ENCODE measurements around the gene COL2A1. TPM values are rescaled to one million over a fixed set of nuclear protein-coding genes. Genes with fewer than 3 reads are reported as not detected.

COL2A1 gene
- total RNA-seq, 4 donors from 2014 or later: not detected

GRCh38 chr12:48001505-48002413 lies 2.5 kb downstream of the COL2A1 start:
- Histone ChIP-seq H3K9me3 (no peaks in the 10 kb centered on the region), H3K27me3 (peaks cover 82% of the 10 kb centered on the region), H3K4me3 (peak overlapping the region; percentile 54), H3K27ac (peak overlapping the region; percentile 24), H3K4me1 (peaks cover 49% of the 10 kb centered on the region), H3K36me3 (no peaks in the 10 kb centered on the region)
- peak in 1 of 2 donors; percentile 82 for DNase-seq (ENCODE audit: low spot score in 2 of 2)
- TF ChIP-seq POLR2AphosphoS5 (IDR thresholded peaks at IDR 0.05) (no peak), CTCF (IDR thresholded peaks at IDR 0.05) (no peak), POLR2A (IDR thresholded peaks at IDR 0.05) (no peak), EP300 (IDR thresholded peaks at IDR 0.05) (no peak)
- WGBS: 4% methylated on average over 20 of the region's 57 CpGs

DNA sequence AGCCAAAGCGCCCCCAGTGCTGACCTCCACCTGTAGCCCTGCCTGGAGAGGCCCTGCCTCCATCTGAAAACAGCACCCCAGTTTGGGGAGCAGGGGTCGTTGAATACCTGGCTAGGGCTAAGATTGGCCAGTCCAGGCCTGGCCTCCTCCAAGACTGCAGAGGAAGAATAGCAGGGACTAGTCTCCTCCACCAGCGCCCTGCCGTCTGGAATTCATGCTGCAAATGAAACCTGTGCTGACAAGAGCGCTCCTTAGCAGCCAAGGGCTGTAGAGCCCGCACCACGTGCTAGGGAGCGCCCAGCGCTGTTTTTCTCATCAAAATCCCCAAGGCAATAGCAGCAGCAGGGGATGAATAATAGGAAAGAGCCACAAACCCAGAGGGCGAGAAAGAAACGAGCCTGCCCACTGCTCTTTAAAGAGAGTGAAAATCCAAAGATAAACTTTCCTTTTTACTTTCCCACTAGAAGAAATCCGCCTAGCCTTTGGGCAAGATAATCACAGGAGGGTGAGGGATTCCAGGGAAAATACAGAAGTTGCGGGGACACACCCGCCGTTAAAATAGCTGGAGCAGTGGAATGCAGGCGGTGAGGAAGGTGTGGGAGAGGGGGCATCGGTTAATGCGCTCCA lies 3.3 kb downstream of the COL2A1 start:
- TF ChIP-seq CTCF (IDR thresholded peaks at IDR 0.05) (no peak), EP300 (IDR thresholded peaks at IDR 0.05) (no peak), POLR2AphosphoS5 (IDR thresholded peaks at IDR 0.05) (no peak), POLR2A (IDR thresholded peaks at IDR 0.05) (no peak)
- peak in 1 of 2 donors; percentile 76 for DNase-seq (ENCODE audit: low spot score in 2 of 2)
- Histone ChIP-seq H3K4me3 (peak overlapping the region; percentile 54), H3K4me1 (peaks cover 49% of the 10 kb centered on the region), H3K27ac (peak overlapping the region; percentile 24), H3K9me3 (no peaks in the 10 kb centered on the region), H3K36me3 (no peaks in the 10 kb centered on the region), H3K27me3 (peaks cover 80% of the 10 kb centered on the region)
- 7% methylated on average over 18 of the region's 18 CpGs for WGBS

- no peak for TF ChIP-seq CTCF (IDR thresholded peaks at IDR 0.05)
- no peak for TF ChIP-seq POLR2A (IDR thresholded peaks at IDR 0.05)
- TF ChIP-seq POLR2AphosphoS5 (IDR thresholded peaks at IDR 0.05): no peak
- no peak for TF ChIP-seq EP300 (IDR thresholded peaks at IDR 0.05)
- no peak overlapping the region for H3K4me3 ChIP-seq
- 76% methylated on average over 9 of the region's 9 CpGs for WGBS
- no peak for DNase-seq (ENCODE audit: low spot score in 2 of 2)
- no peaks in the 10 kb centered on the region for H3K36me3 ChIP-seq
- peaks cover 46% of the 10 kb centered on the region for H3K4me1 ChIP-seq
- peaks cover 68% of the 10 kb centered on the region for H3K27me3 ChIP-seq
- H3K27ac ChIP-seq: no peak overlapping the region
- H3K9me3 ChIP-seq: no peaks in the 10 kb centered on the region
These were observed 4.5 kb downstream of the COL2A1 start for GRCh38 chr12:47999816-48000215.

DNA sequence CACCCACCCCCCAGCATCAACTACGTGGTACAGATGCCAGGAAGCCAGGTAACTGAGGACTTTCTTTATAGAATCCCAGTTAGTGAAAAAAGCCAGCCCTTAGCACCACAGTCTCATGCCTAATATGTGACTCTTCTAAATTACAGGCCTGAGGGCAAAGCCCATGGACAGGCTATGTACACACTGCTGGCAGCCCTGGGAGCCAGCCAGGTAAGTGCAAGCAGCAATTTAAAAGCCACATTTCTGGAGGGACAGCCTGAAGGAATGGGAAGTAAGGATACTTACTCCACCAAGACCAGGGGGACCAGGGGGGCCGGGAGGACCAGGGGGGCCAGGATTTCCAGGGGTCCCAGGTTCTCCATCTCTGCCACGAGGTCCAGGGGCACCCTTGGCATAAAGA lies 7.0 kb downstream of the COL2A1 start:
- Histone ChIP-seq H3K4me1 (peaks cover 21% of the 10 kb centered on the region), H3K36me3 (no peaks in the 10 kb centered on the region), H3K4me3 (no peak overlapping the region), H3K9me3 (no peaks in the 10 kb centered on the region), H3K27me3 (peaks cover 43% of the 10 kb centered on the region), H3K27ac (no peak overlapping the region)
- no peak for TF ChIP-seq POLR2AphosphoS5 (IDR thresholded peaks at IDR 0.05)
- TF ChIP-seq EP300 (IDR thresholded peaks at IDR 0.05): no peak
- TF ChIP-seq POLR2A (IDR thresholded peaks at IDR 0.05): no peak
- peak in 1 of 2 donors; percentile 15 for DNase-seq (ENCODE audit: low spot score in 2 of 2)
- 60% methylated on average over 3 of the region's 3 CpGs for WGBS

- H3K4me3 ChIP-seq: no peak overlapping the region
- no peaks in the 10 kb centered on the region for H3K36me3 ChIP-seq
- peaks cover 8% of the 10 kb centered on the region for H3K4me1 ChIP-seq
- H3K27ac ChIP-seq: no peak overlapping the region
- DNase-seq (ENCODE audit: low spot score in 2 of 2): peak; percentile 21 to 28
- 47% methylated on average over 4 of the region's 4 CpGs for WGBS
- TF ChIP-seq EP300 (IDR thresholded peaks at IDR 0.05) (no peak), POLR2A (IDR thresholded peaks at IDR 0.05) (no peak), POLR2AphosphoS5 (IDR thresholded peaks at IDR 0.05) (no peak), CTCF (IDR thresholded peaks at IDR 0.05) (no peak)
- H3K27me3 ChIP-seq: peaks cover 30% of the 10 kb centered on the region
- no peaks in the 10 kb centered on the region for H3K9me3 ChIP-seq
These were observed 8.3 kb downstream of the COL2A1 start for GRCh38 chr12:47995981-47996401.
